C4-2B (cell line): ENCODE results near the gene SLC9A9.

Source experiments
- H3K27ac ChIP-seq: fragments of 450-650 bp; 2 replicates; pipeline ENCODE4 v1.5.1; 2017
- ZFX ChIP-seq: fragments of 450-650 bp; IDR thresholded peaks from 2 replicates; pipeline ENCODE4 v1.6.1; 2017
- TF ChIP-seq, protein P1 (sequence below): fragments of 450-650 bp; conservative IDR thresholded peaks from 2 replicates; pipeline ENCODE4 v1.5.1; 2017; ENCODE audit warnings: mild to moderate bottlenecking

Gene SLC9A9

DNA sequence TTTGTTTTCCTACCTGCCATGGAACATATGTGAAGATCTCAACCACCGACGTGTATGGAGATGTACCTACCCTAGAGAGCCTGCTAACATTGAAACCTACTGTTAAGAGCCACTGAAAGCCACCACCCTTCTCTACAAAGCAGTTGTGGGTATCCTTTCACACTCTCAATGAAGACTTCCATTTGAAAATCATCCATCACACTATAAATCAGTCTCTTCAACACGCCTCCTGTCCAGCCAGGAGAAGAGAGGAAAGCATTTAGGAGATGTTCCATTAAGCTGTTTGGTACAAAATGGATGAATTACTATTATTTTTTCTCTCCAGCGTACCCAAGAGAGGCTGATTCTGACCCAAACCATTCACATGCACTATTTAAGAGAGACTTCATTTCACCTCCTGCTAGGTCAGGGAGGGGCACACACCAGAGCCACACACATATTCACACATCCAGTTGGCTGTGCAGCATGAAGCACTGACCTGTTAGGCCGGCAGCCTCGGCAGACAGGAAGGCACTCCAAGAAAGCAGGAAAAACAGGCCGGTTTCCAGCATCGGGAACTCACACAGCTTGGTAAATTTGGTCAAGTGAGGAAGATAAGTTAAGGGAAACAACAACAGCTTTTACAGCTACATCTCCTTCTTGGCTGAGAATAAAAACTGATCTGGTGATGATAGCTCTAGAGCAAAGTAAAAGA, 274.5 kb downstream of the SLC9A9 start:
- H3K27ac ChIP-seq: no peak overlapping the region
- TF ChIP-seq ZFX: no peak
- TF ChIP-seq, protein P1, sequence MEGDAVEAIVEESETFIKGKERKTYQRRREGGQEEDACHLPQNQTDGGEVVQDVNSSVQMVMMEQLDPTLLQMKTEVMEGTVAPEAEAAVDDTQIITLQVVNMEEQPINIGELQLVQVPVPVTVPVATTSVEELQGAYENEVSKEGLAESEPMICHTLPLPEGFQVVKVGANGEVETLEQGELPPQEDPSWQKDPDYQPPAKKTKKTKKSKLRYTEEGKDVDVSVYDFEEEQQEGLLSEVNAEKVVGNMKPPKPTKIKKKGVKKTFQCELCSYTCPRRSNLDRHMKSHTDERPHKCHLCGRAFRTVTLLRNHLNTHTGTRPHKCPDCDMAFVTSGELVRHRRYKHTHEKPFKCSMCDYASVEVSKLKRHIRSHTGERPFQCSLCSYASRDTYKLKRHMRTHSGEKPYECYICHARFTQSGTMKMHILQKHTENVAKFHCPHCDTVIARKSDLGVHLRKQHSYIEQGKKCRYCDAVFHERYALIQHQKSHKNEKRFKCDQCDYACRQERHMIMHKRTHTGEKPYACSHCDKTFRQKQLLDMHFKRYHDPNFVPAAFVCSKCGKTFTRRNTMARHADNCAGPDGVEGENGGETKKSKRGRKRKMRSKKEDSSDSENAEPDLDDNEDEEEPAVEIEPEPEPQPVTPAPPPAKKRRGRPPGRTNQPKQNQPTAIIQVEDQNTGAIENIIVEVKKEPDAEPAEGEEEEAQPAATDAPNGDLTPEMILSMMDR: no peak

DNA sequence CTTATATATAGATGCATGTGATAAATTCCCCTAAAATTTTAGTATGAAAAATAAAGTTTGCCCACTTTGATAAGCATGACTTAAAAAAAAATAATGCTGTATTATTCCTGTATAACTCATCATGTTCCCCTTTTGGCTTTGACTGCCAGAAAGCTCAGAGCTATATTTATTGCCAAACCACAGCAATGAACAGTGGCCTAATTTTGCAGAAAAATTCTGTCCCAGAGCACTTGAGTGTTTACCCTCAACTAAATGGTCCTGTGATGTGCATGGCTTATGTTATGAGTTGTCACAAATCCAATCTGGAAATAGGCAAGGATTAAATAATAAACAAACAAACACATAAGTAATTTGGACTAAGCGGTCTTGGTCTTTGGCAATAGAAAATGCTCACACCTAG, 276.7 kb downstream of the SLC9A9 start:
- H3K27ac ChIP-seq: no peak overlapping the region

DNA sequence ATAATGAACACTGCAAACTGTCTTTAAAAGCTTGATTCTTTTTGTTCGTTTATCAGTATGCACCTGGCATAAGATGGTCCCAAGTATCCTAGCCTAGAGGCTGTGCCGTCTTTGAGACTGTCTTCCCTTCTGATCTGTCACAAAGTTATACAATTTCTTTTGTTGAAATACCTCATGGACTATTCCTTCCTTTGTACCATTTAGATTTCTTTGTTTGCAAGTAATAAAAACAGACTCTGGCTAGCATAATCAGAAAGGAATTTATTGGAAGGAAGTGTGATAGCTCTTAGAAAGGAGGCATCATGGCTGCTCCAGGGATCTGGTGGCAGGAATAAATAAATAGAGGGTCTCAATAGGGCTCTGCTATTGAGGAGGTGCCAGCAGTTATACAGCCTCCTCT, 280.4 kb downstream of the SLC9A9 start:
- TF ChIP-seq, protein P1: no peak
- TF ChIP-seq ZFX: no peak
- H3K27ac ChIP-seq: no peak overlapping the region

More for the DNA sequence above, 276.7 kb downstream of the SLC9A9 start:
- no peak for TF ChIP-seq ZFX
- TF ChIP-seq, protein P1: no peak

DNA sequence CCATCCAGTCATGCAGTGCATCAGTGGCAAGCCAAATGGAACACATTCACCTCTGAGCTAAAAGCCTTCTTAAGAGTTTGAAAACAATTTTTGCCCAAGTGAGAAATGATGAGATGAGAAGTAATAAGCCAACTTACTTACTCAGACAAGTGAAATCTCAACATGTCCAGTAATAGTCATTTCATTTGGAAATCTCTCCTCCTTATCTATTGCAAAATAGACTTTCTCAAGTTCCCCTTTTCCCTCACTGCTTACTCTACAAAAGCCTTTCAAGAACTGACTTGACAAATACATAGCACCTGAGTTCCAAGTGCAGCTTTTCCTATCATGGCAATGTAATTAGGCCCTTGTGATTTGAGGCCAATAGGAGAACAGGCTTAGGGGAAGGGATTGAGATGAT, 282.3 kb downstream of the SLC9A9 start:
- no peak overlapping the region for H3K27ac ChIP-seq
- TF ChIP-seq ZFX: no peak
- TF ChIP-seq, protein P1: no peak

DNA sequence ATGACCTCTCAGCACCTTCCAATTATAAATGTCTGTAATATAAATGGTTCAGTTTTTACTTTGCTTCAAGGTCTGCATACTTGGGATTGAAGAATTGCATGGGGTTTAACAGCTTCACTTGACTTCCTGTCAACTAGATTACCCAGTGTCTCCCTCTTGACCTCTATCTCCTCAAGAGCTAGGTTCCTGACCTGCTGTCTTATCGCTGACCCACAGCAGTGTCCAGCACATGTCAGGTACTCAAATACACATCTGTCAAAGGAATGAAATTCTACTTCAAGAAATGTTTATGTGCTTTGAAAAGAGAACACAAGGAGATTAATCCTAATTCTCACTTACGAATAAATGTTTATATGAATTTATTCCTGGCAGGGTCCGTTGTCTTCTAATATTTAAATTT, 284.5 kb downstream of the SLC9A9 start:
- TF ChIP-seq ZFX: no peak
- TF ChIP-seq, protein P1: no peak

DNA sequence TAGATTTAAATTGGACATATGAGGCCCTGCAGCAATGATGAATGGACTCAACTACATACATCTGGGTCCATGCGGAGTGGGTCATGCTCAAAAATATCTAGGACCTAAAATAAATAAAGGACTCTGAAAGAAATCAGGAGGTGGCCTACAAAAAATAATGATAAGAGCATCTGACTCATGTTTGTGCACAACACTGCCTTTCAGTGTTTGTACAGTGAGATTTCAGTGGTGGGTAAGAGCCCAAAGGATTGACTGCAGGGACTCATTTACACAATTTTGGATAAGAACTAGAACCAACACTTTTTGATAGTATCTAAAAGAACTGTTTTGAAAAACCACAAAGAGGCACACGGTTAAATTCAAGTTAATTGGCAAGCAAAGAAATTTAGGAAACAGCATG, 285.5 kb downstream of the SLC9A9 start:
- TF ChIP-seq, protein P1: no peak
- no peak for TF ChIP-seq ZFX
- no peak overlapping the region for H3K27ac ChIP-seq

More for the DNA sequence above, 284.5 kb downstream of the SLC9A9 start:
- H3K27ac ChIP-seq: no peak overlapping the region

DNA sequence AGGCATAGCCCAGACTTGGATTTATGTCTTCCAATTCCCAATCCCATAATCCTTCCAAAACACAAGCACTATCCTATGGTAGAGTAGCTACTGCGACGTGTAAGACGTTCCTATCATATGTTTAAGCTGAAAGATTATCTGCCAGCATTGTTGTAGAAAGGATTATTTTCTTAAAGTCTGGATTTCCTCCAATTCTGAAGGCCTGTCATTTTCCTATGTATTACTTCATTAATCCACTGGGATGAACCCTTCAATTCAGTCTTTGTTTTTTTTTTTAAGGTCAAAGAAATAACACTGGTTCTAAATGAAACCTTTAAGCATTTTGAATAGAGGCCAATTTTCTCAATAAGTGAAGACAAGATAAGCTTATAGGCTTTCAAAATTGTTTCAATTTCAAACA, 289.0 kb downstream of the SLC9A9 start:
- no peak overlapping the region for H3K27ac ChIP-seq
- TF ChIP-seq, protein P1: no peak
- TF ChIP-seq ZFX: no peak
